GM12878 (cell line): Measurements from ENCODE around the gene RAB15. TPM values are rescaled to one million over a fixed set of nuclear protein-coding genes. Genes with fewer than 3 reads are reported as not detected.

Experiments used
- ATAC-seq: fragments of 200-7000 bp; cut with Tn5 transposase; 3 replicates; pipeline ENCODE4 v1.9.1; 2020; ENCODE audit warnings: mild to moderate bottlenecking, moderate library complexity
- BruUV-seq: library from RNA; stranded (reverse); fragments of 400-500 nt; replicated peaks from 2 replicates; lab custom pipeline; 2021; lab: Mats Ljungman, UMichigan
- CTCF ChIA-PET: fragments of 300-600 bp; sonication (Branson Sonifier 250); formaldehyde crosslinking; extraction: SDS; loops from one replicate; lab custom pipeline; 2021; ENCODE audit warnings: inconsistent platforms; lab: Yijun Ruan, JAX
- POLR2A ChIA-PET: fragments of 350-600 bp; formaldehyde crosslinking; extraction: SDS; loops from one replicate; lab custom pipeline; 2021; ENCODE audit warnings: inconsistent platforms; lab: Charles Lee
- RAD21 ChIA-PET: fragments of 300-600 bp; sonication (Branson Sonifier 250); formaldehyde crosslinking; loops from one replicate; lab custom pipeline; 2023; ENCODE audit warnings: antibody characterized with exemption; ENCODE audit not compliant: unreplicated experiment; lab: Charles Lee
- SMC1A ChIA-PET: fragments of 300-600 bp; sonication (Branson Sonifier 250); formaldehyde crosslinking; loops from one replicate; lab custom pipeline; 2023; ENCODE audit not compliant: unreplicated experiment, uncharacterized antibody; lab: Charles Lee
- DNase-seq: peaks from one replicate; pipeline ENCODE4 v3.0.0-alpha.2; 2011; ENCODE audit warnings: low read depth, low spot score
- FAIRE-seq: peaks from 3 replicates; lab custom pipeline; 2011; peaks lifted over from hg19 to GRCh38; lab: Jason Lieb, UNC
- H2AFZ ChIP-seq: 2 replicates; pipeline ENCODE4 v1.6.0; 2011; ENCODE audit warnings: low read depth, low read length, control low read depth; ENCODE audit not compliant: control insufficient read depth
- H3K27ac ChIP-seq: 2 replicates; pipeline ENCODE4 v1.5.1; 2011; ENCODE audit warnings: control low read depth; ENCODE audit not compliant: control insufficient read depth, insufficient read depth
- H3K27me3 ChIP-seq, 2 experiments: replicated peaks in 1 of 2; 2 replicates each; pipeline versions ENCODE4 v1.6.0 to v1.6.1; 2011; ENCODE audit warnings: low read length in 1 of 2; ENCODE audit not compliant: control insufficient read depth in 2 of 2, insufficient read depth in 2 of 2
- H3K36me3 ChIP-seq, 2 experiments: 2 replicates each; pipeline ENCODE4 v1.5.1; 2011; ENCODE audit warnings: low read length in 1 of 2; ENCODE audit not compliant: control insufficient read depth in 2 of 2, insufficient read depth in 2 of 2
- H3K4me1 ChIP-seq: 2 replicates; pipeline ENCODE4 v1.6.1; 2011; ENCODE audit warnings: mild to moderate bottlenecking, low read length, moderate library complexity, mixed read lengths; ENCODE audit not compliant: control insufficient read depth, insufficient read depth
- H3K4me2 ChIP-seq: 2 replicates; pipeline ENCODE4 v1.6.0; 2011; ENCODE audit warnings: control low read depth; ENCODE audit not compliant: control insufficient read depth, insufficient read depth
- H3K4me3 ChIP-seq: fragments of 200-600 bp; sonication (generic); 2 replicates; pipeline ENCODE4 v1.5.1; 2016
- H3K79me2 ChIP-seq: 2 replicates; pipeline ENCODE4 v1.6.0; 2011; ENCODE audit warnings: low read length; ENCODE audit not compliant: control insufficient read depth, insufficient read depth
- H3K9ac ChIP-seq: 2 replicates; pipeline ENCODE4 v1.8.0; 2011; ENCODE audit warnings: low read length, control low read depth, mixed read lengths; ENCODE audit not compliant: control insufficient read depth, insufficient read depth
- H3K9me3 ChIP-seq: replicated peaks from 3 replicates; pipeline ENCODE4 v1.5.1; 2011; ENCODE audit warnings: mild to moderate bottlenecking, low read length; ENCODE audit not compliant: control insufficient read depth, insufficient read depth
- H4K20me1 ChIP-seq: 2 replicates; pipeline ENCODE4 v1.6.0; 2011; ENCODE audit not compliant: control insufficient read depth, insufficient read depth
- FOS ChIP-seq: IDR thresholded peaks from 3 replicates; pipeline ENCODE4 v1.6.1; 2011; ENCODE audit warnings: borderline replicate concordance; ENCODE audit not compliant: insufficient read length; ENCODE audit errors: extremely low read depth
- FOXM1 ChIP-seq: IDR thresholded peaks from 2 replicates; pipeline ENCODE4 v1.6.1; 2012; ENCODE audit warnings: low read depth, mild to moderate bottlenecking, inconsistent platforms, low read length, moderate library complexity
- HDAC2 ChIP-seq: fragments of 200-600 bp; sonication (generic); IDR thresholded peaks from 2 replicates; pipeline ENCODE4 v1.6.1; 2017
- IRF4 ChIP-seq: IDR thresholded peaks from 2 replicates; pipeline ENCODE4 v1.6.1; 2011; ENCODE audit warnings: low read depth, low read length
- MXI1 ChIP-seq: fragments of 150-350 bp; IDR thresholded peaks from 2 replicates; pipeline ENCODE4 v1.6.1; 2011; ENCODE audit warnings: low read depth, mild to moderate bottlenecking, inconsistent platforms, low read length, improper control_type of control experiment
- NBN ChIP-seq: fragments of 450-650 bp; IDR thresholded peaks from 2 replicates; pipeline ENCODE4 v1.6.1; 2016
- PAX5 ChIP-seq: IDR thresholded peaks from 2 replicates; pipeline ENCODE4 v1.6.1; 2011; ENCODE audit warnings: low read depth, low read length, borderline replicate concordance
- SIN3A ChIP-seq: IDR thresholded peaks from 2 replicates; pipeline ENCODE4 v1.6.1; 2012; ENCODE audit warnings: low read depth, low read length, improper control_type of control experiment
- STAT1 ChIP-seq: fragments of 450-650 bp; conservative IDR thresholded peaks from 2 replicates; pipeline ENCODE4 v1.6.1; 2014; ENCODE audit warnings: antibody characterized with exemption, mild to moderate bottlenecking
- SUPT20H ChIP-seq: IDR thresholded peaks from 2 replicates; pipeline ENCODE4 v1.6.1; 2011; ENCODE audit warnings: low read depth, mild to moderate bottlenecking, low read length, moderate library complexity, borderline replicate concordance; ENCODE audit not compliant: control insufficient read depth
- TCF7 ChIP-seq: IDR thresholded peaks from 2 replicates; pipeline ENCODE4 v1.6.1; 2014; ENCODE audit warnings: antibody characterized with exemption, borderline replicate concordance
- USF2 ChIP-seq: IDR thresholded peaks from 2 replicates; pipeline ENCODE4 v1.6.1; 2011; ENCODE audit warnings: low read depth, low read length, improper control_type of control experiment, borderline replicate concordance
- ZNF274 ChIP-seq: IDR thresholded peaks from one replicate; pipeline ENCODE4 v1.8.0; 2011; ENCODE audit not compliant: insufficient read length, insufficient read depth
- ZNF622 ChIP-seq: fragments of 450-650 bp; IDR thresholded peaks from 2 replicates; pipeline ENCODE4 v1.6.1; 2017; ENCODE audit warnings: mild to moderate bottlenecking, inconsistent platforms
- WGBS: methylation state at CpG from one replicate; pipeline ENCODE4 v1.1.6; 2016; ENCODE audit warnings: low lambda C conversion rate; ENCODE audit not compliant: insufficient replicate concordance, insufficient coverage; ENCODE audit errors: missing lambda C conversion rate; 5-methylcytosine and 5-hydroxymethylcytosine counted together
- in situ Hi-C: fragments of 300-500 bp; cut with MboI; formaldehyde crosslinking; loops from 9 replicates; pipeline ENCODE4 v1.14.3; 2018; ENCODE audit warnings: mixed read lengths
- intact Hi-C: fragments of 100-400 bp; cut with micrococcal nuclease; formaldehyde crosslinking; loops from one replicate; pipeline ENCODE4 v1.14.2; 2022; ENCODE audit not compliant: unreplicated experiment
- polyA plus RNA-seq, 11 experiments: library from polyadenylated mRNA; depleted of rRNA in 4 of 11; unstranded in 6 of 11; stranded (reverse) in 5 of 11; fragments of >200 nt; fragmentation: Nextera tagmentation in 4 of 11; fragmentation: Illumina TruSeq in 1 of 11; extraction: Ambion mirVana in 4 of 11; extraction: Trizol in 1 of 11; gene quantifications; 1 replicate in 1 of 11; 2 replicates in 10 of 11; pipeline versions ENCODE4 v1.2.1 to v1.2.3, GENCODE V29; 2011 to 2016; ENCODE audit warnings: inconsistent platforms in 2 of 11, missing spikeins in 2 of 11, low read depth in 1 of 11
- total RNA-seq, 4 experiments: library from RNA; depleted of rRNA in 3 of 4; stranded (reverse); fragments of >200 nt in 3 of 4; fragmentation: Illumina TruSeq in 1 of 4; extraction: Trizol in 1 of 4; gene quantifications; 2 replicates each; pipeline versions ENCODE4 v1.2.1 to v1.2.3, GENCODE V29; 2013 to 2021
- TF ChIP-seq, protein P1 (sequence below): fragments of 450-650 bp; IDR thresholded peaks from 2 replicates; pipeline ENCODE4 v1.6.1; 2017; ENCODE audit warnings: mild to moderate bottlenecking, low read depth, inconsistent platforms; ENCODE audit not compliant: poor library complexity, severe bottlenecking
- TF ChIP-seq, protein P2 (sequence below): fragments of 450-650 bp; IDR thresholded peaks from 2 replicates; pipeline ENCODE4 v1.6.1; 2014; ENCODE audit warnings: mild to moderate bottlenecking
- TF ChIP-seq, protein P3 (sequence below): IDR thresholded peaks from 2 replicates; pipeline ENCODE4 v1.6.1; 2011; ENCODE audit warnings: borderline replicate concordance, low read depth, mild to moderate bottlenecking, moderate library complexity, mixed read lengths, low read length; ENCODE audit not compliant: insufficient read depth; ENCODE audit errors: extremely low read length
- TF ChIP-seq, protein P4 (sequence below): fragments of 450-650 bp; IDR thresholded peaks from 2 replicates; pipeline ENCODE4 v1.6.1; 2018; ENCODE audit warnings: mild to moderate bottlenecking, low read depth, moderate library complexity; ENCODE audit not compliant: partially characterized antibody

Gene RAB15
- total and polyA plus RNA-seq, 10 of the 15 experiments (the other 5 are each of a cell fraction or from before 2014, with no cell fraction given): 0.32 to 3.9 (median 2.1) TPM

DNA sequence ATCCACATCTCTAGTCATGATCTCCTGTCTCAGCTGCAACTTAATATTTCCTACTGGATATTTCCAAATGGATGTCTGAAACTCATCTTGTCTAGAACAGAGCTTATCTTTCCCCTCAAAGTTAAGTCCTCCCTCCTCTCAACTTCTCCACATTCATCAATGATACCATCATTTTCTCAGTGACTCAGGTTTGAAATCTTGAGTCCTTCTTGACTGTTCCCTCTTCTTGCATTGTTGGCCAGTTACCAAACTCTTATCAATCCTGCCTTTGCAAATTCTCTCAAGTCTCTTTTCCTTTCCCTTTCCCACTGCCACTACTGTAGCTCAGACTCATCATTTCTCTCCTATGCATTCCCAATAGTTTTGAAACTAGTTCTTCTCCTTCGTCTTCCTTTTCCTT, 72.2 kb downstream of the RAB15 start:
- 0% methylated on average over 1 of the region's 1 CpG for WGBS
- ChIA-PET SMC1A (interaction anchor here (1.2 to 1.9 kb wide), 4 partner anchors 8 to 228 kb away, joined by 3 to 6 read pairs (median 4); no protein-coding TSS in a partner anchor), POLR2A (no interaction called here), CTCF (interaction anchor here (1.7 to 2.0 kb wide), 2 partner anchors 8 to 76 kb away, joined by 5 to 15 read pairs; no protein-coding TSS in a partner anchor), RAD21 (interaction anchor here (0.6 kb wide), 1 partner anchor 10 kb away, joined by 3 read pairs; no protein-coding TSS in a partner anchor)
- no peaks in the 10 kb centered on the region; a peak in 1 of 4 replicates for H3K27me3 ChIP-seq
- no peak overlapping the region for H3K27ac ChIP-seq
- no peak overlapping the region for H3K4me3 ChIP-seq
- H3K9ac ChIP-seq: no peak overlapping the region
- BruUV-seq: no TSS peak
- DNase-seq: no peak
- no peak for TF ChIP-seq SUPT20H
- TF ChIP-seq SIN3A: no peak
- no peak for TF ChIP-seq NBN
- no peak for TF ChIP-seq MXI1
- no peak for TF ChIP-seq FOXM1
- TF ChIP-seq, protein P1, sequence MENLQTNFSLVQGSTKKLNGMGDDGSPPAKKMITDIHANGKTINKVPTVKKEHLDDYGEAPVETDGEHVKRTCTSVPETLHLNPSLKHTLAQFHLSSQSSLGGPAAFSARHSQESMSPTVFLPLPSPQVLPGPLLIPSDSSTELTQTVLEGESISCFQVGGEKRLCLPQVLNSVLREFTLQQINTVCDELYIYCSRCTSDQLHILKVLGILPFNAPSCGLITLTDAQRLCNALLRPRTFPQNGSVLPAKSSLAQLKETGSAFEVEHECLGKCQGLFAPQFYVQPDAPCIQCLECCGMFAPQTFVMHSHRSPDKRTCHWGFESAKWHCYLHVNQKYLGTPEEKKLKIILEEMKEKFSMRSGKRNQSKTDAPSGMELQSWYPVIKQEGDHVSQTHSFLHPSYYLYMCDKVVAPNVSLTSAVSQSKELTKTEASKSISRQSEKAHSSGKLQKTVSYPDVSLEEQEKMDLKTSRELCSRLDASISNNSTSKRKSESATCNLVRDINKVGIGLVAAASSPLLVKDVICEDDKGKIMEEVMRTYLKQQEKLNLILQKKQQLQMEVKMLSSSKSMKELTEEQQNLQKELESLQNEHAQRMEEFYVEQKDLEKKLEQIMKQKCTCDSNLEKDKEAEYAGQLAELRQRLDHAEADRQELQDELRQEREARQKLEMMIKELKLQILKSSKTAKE: no peak
- no peak for TF ChIP-seq HDAC2
- no peak for TF ChIP-seq PAX5
- TF ChIP-seq TCF7: no peak
- TF ChIP-seq, protein P2, sequence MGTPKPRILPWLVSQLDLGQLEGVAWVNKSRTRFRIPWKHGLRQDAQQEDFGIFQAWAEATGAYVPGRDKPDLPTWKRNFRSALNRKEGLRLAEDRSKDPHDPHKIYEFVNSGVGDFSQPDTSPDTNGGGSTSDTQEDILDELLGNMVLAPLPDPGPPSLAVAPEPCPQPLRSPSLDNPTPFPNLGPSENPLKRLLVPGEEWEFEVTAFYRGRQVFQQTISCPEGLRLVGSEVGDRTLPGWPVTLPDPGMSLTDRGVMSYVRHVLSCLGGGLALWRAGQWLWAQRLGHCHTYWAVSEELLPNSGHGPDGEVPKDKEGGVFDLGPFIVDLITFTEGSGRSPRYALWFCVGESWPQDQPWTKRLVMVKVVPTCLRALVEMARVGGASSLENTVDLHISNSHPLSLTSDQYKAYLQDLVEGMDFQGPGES: no peak
- no peak for TF ChIP-seq ZNF622
- no peak for TF ChIP-seq FOS
- TF ChIP-seq USF2: no peak
- no peak for TF ChIP-seq IRF4
- no peak for TF ChIP-seq STAT1
- TF ChIP-seq, protein P3, sequence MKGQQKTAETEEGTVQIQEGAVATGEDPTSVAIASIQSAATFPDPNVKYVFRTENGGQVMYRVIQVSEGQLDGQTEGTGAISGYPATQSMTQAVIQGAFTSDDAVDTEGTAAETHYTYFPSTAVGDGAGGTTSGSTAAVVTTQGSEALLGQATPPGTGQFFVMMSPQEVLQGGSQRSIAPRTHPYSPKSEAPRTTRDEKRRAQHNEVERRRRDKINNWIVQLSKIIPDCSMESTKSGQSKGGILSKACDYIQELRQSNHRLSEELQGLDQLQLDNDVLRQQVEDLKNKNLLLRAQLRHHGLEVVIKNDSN: no peak
- TF ChIP-seq, protein P4, sequence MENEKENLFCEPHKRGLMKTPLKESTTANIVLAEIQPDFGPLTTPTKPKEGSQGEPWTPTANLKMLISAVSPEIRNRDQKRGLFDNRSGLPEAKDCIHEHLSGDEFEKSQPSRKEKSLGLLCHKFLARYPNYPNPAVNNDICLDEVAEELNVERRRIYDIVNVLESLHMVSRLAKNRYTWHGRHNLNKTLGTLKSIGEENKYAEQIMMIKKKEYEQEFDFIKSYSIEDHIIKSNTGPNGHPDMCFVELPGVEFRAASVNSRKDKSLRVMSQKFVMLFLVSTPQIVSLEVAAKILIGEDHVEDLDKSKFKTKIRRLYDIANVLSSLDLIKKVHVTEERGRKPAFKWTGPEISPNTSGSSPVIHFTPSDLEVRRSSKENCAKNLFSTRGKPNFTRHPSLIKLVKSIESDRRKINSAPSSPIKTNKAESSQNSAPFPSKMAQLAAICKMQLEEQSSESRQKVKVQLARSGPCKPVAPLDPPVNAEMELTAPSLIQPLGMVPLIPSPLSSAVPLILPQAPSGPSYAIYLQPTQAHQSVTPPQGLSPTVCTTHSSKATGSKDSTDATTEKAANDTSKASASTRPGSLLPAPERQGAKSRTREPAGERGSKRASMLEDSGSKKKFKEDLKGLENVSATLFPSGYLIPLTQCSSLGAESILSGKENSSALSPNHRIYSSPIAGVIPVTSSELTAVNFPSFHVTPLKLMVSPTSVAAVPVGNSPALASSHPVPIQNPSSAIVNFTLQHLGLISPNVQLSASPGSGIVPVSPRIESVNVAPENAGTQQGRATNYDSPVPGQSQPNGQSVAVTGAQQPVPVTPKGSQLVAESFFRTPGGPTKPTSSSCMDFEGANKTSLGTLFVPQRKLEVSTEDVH: no peak
- no peak for TF ChIP-seq ZNF274
- H3K9me3 ChIP-seq: no peaks in the 10 kb centered on the region
- H3K4me1 ChIP-seq: no peaks in the 10 kb centered on the region
- no peak overlapping the region for H2AFZ ChIP-seq
- intact Hi-C loops: no loop called here
- FAIRE-seq: no peak
- in situ Hi-C loops: loop anchor here (25.0 kb wide), 1 partner anchor 538 kb away; no protein-coding TSS in a partner anchor
- H3K36me3 ChIP-seq: no peaks in the 10 kb centered on the region
- ATAC-seq: no peak
- no peaks in the 10 kb centered on the region for H4K20me1 ChIP-seq
- H3K79me2 ChIP-seq: no peaks in the 10 kb centered on the region
- no peak overlapping the region for H3K4me2 ChIP-seq
